NB4 (cell line): ENCODE results near the gene SLC12A5.

Source experiments
- POLR2A ChIP-seq: IDR thresholded peaks from 2 replicates; pipeline ENCODE4 v1.6.1; 2011; ENCODE audit warnings: mild to moderate bottlenecking; ENCODE audit not compliant: insufficient read length; ENCODE audit errors: extremely low read depth
- TF ChIP-seq, protein P1 (sequence below): IDR thresholded peaks from one replicate; pipeline ENCODE4 v1.5.1; 2012; ENCODE audit warnings: low read depth, low read length

DNA sequence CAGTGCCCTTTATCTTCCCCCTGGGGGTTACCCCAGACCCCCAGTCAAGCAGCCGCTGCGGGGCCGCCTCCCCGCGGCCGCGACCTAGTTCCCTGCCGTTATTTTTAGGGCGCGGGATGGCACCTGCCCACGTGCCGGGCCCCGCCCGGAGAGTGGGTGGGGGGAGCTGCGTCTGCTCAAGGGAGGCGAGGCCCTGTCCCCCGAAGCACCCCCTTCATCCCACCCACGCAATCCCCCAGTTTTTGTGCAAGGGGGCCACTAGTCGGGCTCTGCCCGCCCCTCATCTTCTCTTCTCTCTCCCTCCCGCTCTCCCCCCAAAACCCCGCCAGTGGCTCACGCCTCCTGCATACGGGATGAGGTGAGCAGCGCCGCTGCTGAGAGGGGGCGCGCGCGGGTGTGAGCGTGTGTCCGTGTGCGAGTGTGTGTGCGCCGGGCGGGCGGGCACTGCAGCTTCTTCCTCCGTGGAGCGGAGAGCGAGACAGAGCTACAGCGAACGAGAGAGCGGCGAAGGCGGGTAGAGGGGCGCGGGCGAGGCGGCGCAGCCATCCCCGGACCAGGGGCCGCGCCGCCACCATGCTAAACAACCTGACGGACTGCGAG, at the start of gene SLC12A5:
- TF ChIP-seq, protein P1, sequence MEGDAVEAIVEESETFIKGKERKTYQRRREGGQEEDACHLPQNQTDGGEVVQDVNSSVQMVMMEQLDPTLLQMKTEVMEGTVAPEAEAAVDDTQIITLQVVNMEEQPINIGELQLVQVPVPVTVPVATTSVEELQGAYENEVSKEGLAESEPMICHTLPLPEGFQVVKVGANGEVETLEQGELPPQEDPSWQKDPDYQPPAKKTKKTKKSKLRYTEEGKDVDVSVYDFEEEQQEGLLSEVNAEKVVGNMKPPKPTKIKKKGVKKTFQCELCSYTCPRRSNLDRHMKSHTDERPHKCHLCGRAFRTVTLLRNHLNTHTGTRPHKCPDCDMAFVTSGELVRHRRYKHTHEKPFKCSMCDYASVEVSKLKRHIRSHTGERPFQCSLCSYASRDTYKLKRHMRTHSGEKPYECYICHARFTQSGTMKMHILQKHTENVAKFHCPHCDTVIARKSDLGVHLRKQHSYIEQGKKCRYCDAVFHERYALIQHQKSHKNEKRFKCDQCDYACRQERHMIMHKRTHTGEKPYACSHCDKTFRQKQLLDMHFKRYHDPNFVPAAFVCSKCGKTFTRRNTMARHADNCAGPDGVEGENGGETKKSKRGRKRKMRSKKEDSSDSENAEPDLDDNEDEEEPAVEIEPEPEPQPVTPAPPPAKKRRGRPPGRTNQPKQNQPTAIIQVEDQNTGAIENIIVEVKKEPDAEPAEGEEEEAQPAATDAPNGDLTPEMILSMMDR: no peak
- TF ChIP-seq POLR2A: no peak
